A549 (cell line): Measurements from ENCODE around the gene PUS7.

Experiments
- BHLHE40 ChIP-seq: IDR thresholded peaks from 2 replicates; pipeline ENCODE4 v1.6.1; 2012; ENCODE audit warnings: low read depth, low read length, inconsistent platforms
- EP300 ChIP-seq, 2 experiments: fragments of >200 bp; sonication (Bioruptor Twin); formaldehyde crosslinking; IDR thresholded peaks; 2 replicates in 1 of 2; 3 replicates in 1 of 2; pipeline ENCODE4 v1.6.1; 2016 to 2017
- TF ChIP-seq, protein P1 (sequence below): fragments of >200 bp; sonication (Bioruptor Twin); formaldehyde crosslinking; IDR thresholded peaks from 3 replicates; pipeline ENCODE4 v1.6.1; 2016

GRCh38 chr7:105444342-105444987 is 77.6 kb downstream of the PUS7 start:
- TF ChIP-seq EP300 (IDR thresholded peaks at IDR 0.05) = no peak
- no peak for TF ChIP-seq BHLHE40
- TF ChIP-seq, protein P1, sequence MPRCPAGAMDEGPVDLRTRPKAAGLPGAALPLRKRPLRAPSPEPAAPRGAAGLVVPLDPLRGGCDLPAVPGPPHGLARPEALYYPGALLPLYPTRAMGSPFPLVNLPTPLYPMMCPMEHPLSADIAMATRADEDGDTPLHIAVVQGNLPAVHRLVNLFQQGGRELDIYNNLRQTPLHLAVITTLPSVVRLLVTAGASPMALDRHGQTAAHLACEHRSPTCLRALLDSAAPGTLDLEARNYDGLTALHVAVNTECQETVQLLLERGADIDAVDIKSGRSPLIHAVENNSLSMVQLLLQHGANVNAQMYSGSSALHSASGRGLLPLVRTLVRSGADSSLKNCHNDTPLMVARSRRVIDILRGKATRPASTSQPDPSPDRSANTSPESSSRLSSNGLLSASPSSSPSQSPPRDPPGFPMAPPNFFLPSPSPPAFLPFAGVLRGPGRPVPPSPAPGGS = no peak
